ENCODE data around the gene ST6GAL2. TPM values are rescaled to one million over a fixed set of nuclear protein-coding genes. Genes with fewer than 3 reads are reported as not detected.

ST6GAL2 gene
- total RNA-seq, 2 donors from 2014 or later = 0.52 TPM; not detected in 1

- WGBS, 2 donors = 74 to 87% methylated on average over 3 of the region's 3 CpGs
- ATAC-seq = no peak
These were observed 58.8 kb downstream of the ST6GAL2 start for GRCh38 chr2:106827158-106827557.

DNA sequence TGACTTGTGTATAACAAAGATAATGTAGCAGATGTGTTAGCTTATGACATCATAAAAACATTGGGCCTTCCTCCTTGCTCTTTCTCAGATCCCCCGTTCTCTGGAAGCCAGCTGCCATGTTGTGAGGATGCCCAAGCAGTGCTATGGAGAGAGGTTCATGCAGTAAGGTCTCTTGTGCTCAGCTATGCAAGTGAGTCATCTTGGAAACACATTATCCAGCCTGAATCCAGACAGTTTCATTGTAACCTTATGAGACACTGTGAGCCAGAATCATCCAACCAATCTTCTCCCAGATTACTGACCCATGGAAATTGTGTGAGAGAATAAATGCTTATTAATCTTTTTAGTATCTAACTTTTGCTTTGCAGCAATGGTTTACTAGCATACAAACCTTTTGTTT is 60.8 kb downstream of the ST6GAL2 start:
- intact Hi-C loops (cut with DNase I) = no loop called here
- no peak overlapping the region for H3K27ac ChIP-seq
- TF ChIP-seq POLR2A (IDR thresholded peaks at IDR 0.05) = no peak
- no peaks in the 10 kb centered on the region for H3K36me3 ChIP-seq (replicated peaks in 1 of 2; ENCODE audit: insufficient read depth in 1 of 2, low read depth in 2 of 2)
- no peak overlapping the region for H3K4me3 ChIP-seq
- no peaks in the 10 kb centered on the region for H3K4me1 ChIP-seq
- H3K27me3 ChIP-seq = no peaks in the 10 kb centered on the region
- no peaks in the 10 kb centered on the region for H3K9me3 ChIP-seq
- 100% methylated on average over 1 of the region's 1 CpG for WGBS, 2 donors
- DNase-seq (no peak), ATAC-seq (no peak)

More at GRCh38 chr2:106827158-106827557, 58.8 kb downstream of the ST6GAL2 start:
- H3K4me1 ChIP-seq = no peaks in the 10 kb centered on the region
- DNase-seq = no peak
- no peaks in the 10 kb centered on the region for H3K36me3 ChIP-seq (replicated peaks in 1 of 2; ENCODE audit: insufficient read depth in 1 of 2, low read depth in 2 of 2)
- TF ChIP-seq, protein P1, sequence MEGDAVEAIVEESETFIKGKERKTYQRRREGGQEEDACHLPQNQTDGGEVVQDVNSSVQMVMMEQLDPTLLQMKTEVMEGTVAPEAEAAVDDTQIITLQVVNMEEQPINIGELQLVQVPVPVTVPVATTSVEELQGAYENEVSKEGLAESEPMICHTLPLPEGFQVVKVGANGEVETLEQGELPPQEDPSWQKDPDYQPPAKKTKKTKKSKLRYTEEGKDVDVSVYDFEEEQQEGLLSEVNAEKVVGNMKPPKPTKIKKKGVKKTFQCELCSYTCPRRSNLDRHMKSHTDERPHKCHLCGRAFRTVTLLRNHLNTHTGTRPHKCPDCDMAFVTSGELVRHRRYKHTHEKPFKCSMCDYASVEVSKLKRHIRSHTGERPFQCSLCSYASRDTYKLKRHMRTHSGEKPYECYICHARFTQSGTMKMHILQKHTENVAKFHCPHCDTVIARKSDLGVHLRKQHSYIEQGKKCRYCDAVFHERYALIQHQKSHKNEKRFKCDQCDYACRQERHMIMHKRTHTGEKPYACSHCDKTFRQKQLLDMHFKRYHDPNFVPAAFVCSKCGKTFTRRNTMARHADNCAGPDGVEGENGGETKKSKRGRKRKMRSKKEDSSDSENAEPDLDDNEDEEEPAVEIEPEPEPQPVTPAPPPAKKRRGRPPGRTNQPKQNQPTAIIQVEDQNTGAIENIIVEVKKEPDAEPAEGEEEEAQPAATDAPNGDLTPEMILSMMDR (IDR thresholded peaks at IDR 0.05) = no peak
- no peak for TF ChIP-seq POLR2A (IDR thresholded peaks at IDR 0.05)
- no peak overlapping the region for H3K27ac ChIP-seq
- no peaks in the 10 kb centered on the region for H3K27me3 ChIP-seq
- no peak overlapping the region for H3K4me3 ChIP-seq
- H3K9me3 ChIP-seq = no peaks in the 10 kb centered on the region
- intact Hi-C loops (cut with DNase I) = no loop called here

DNA sequence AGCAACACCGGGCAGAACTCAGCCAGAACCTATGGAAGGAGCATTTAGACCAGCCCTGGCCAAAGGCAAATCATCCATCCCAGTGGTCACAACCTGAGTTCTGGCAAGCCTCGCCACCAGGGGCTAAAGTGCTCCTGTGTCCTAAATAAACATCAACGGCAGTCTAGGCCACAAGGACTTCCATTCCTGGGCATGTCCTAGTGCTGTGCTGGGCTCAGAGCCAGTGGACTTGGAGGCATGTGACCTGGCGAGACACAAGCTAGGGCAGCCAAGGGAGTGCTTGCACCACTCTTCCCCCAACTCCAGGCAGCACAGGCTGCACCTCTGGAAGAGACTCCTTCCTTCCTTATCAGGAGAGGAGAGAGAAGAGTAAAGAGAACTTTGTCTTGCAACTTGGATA is 69.0 kb downstream of the ST6GAL2 start:
- DNase-seq = peak in 1 of 4 donors; percentile 15
- H3K9me3 ChIP-seq = no peaks in the 10 kb centered on the region
- H3K4me1 ChIP-seq = no peaks in the 10 kb centered on the region
- ATAC-seq = no peak
- no peaks in the 10 kb centered on the region for H3K27me3 ChIP-seq
- WGBS, 2 donors = 63 to 68% methylated on average over 3 to 4 of the region's 4 CpGs
- no peak overlapping the region for H3K4me3 ChIP-seq
- no peak overlapping the region for H3K27ac ChIP-seq
- no peaks in the 10 kb centered on the region for H3K36me3 ChIP-seq (replicated peaks in 1 of 2; ENCODE audit: insufficient read depth in 1 of 2, low read depth in 2 of 2)
- intact Hi-C loops (cut with DNase I) = no loop called here
- TF ChIP-seq POLR2A (IDR thresholded peaks at IDR 0.05) = no peak
- TF ChIP-seq, protein P1 (IDR thresholded peaks at IDR 0.05) = no peak

DNA sequence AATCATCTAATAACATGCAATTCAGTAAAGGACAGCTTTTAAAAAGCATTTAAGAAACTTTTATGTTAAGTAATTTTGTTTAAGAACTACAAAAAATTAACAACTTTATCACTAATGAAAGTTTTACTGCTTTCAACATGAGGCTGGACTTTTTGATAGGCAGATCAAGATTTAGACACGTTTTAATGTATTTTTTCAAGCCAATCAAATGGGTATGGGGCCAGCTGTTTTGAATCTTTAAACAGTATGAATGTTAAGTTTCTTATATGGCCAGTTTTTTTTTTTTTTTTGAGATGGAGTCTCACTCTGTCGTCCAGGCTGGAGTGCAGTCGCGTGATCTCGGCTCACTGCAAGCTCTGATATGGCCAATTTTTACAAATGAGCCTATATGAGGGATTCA is 73.1 kb downstream of the ST6GAL2 start:
- H3K4me1 ChIP-seq = no peaks in the 10 kb centered on the region
- DNase-seq = no peak
- no peak for TF ChIP-seq POLR2A (IDR thresholded peaks at IDR 0.05)
- TF ChIP-seq, protein P1 (IDR thresholded peaks at IDR 0.05) = no peak
- H3K27ac ChIP-seq = no peak overlapping the region
- H3K9me3 ChIP-seq = no peaks in the 10 kb centered on the region
- H3K4me3 ChIP-seq = no peak overlapping the region
- H3K36me3 ChIP-seq (replicated peaks in 1 of 2; ENCODE audit: insufficient read depth in 1 of 2, low read depth in 2 of 2) = no peaks in the 10 kb centered on the region
- 70 to 81% methylated on average over 5 of the region's 5 CpGs for WGBS, 2 donors
- ATAC-seq = no peak
- intact Hi-C loops (cut with DNase I) = no loop called here
- no peaks in the 10 kb centered on the region for H3K27me3 ChIP-seq

DNA sequence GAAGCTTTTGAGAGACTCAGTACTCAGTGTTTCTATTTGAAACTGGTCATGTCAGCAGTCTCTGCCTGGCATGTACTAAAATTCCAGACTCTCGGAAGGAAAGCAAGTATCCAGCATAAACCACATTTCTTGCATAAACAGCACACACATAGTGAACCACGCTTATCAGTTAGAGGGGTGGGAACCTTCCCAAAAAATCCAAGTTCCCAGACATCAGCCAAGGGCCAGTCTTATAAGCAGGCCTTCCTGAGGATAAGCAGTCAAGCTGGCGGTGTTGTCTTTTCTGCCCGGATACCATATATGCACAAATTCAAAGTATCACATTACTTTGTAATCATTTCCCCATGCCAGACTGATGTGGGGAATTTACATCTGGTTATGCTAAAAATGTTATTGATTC is 73.6 kb downstream of the ST6GAL2 start:
- H3K27ac ChIP-seq = no peak overlapping the region
- no peaks in the 10 kb centered on the region for H3K27me3 ChIP-seq
- DNase-seq = no peak
- H3K36me3 ChIP-seq (replicated peaks in 1 of 2; ENCODE audit: insufficient read depth in 1 of 2, low read depth in 2 of 2) = no peaks in the 10 kb centered on the region
- WGBS, 2 donors = 67 to 76% methylated on average over 4 of the region's 4 CpGs
- ATAC-seq = no peak
- intact Hi-C loops (cut with DNase I) = no loop called here
- no peaks in the 10 kb centered on the region for H3K4me1 ChIP-seq
- TF ChIP-seq POLR2A (IDR thresholded peaks at IDR 0.05) = no peak
- TF ChIP-seq, protein P1 (IDR thresholded peaks at IDR 0.05) = no peak
- no peak overlapping the region for H3K4me3 ChIP-seq
- H3K9me3 ChIP-seq = no peaks in the 10 kb centered on the region

All from body of pancreas (tissue), 4 donors.